GM10248 (cell line): ENCODE data around the gene VSTM2B.

Experiments used
- CTCF ChIA-PET: fragments of 300-600 bp; sonication (Branson Sonifier 250); formaldehyde crosslinking; extraction: SDS; loops from one replicate; lab custom pipeline; 2021; ENCODE audit warnings: antibody characterized with exemption; lab: Yijun Ruan, JAX
- POLR2A ChIA-PET: fragments of 350-650 bp; sonication (Branson Sonifier 250); formaldehyde crosslinking; extraction: SDS; loops from one replicate; lab custom pipeline; 2020; ENCODE audit warnings: antibody characterized with exemption; lab: Yijun Ruan, JAX
- DNase-seq: peaks from one replicate; pipeline ENCODE4 v3.0.0; 2012; ENCODE audit errors: extremely low spot score
- TF ChIP-seq, protein P1 (sequence below): IDR thresholded peaks from 2 replicates; pipeline ENCODE4 v1.5.1; 2012; ENCODE audit warnings: mild to moderate bottlenecking, low read depth; ENCODE audit errors: extremely low read depth, missing control alignments, control extremely low read depth

The VSTM2B gene

DNA sequence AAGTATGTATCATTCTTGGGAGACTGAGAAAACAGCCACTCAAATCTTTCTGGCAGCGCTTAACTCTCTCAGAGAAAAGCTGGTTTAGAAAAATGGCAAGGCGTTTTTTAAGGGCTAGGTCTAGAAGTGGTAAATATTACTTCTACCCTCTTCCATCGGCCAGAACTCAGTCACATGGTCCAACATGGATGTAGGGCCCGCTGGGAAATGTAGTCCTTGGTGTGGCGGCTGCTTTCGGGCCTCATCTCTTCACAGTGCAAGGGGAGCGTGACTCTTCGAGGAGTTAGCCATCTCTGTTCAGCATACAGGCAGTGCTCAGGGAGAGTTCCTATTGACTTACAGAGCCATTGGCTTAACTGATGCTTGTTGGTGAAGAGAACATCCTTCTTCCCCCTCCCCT lies 6.3 kb downstream of the VSTM2B start:
- TF ChIP-seq, protein P1, sequence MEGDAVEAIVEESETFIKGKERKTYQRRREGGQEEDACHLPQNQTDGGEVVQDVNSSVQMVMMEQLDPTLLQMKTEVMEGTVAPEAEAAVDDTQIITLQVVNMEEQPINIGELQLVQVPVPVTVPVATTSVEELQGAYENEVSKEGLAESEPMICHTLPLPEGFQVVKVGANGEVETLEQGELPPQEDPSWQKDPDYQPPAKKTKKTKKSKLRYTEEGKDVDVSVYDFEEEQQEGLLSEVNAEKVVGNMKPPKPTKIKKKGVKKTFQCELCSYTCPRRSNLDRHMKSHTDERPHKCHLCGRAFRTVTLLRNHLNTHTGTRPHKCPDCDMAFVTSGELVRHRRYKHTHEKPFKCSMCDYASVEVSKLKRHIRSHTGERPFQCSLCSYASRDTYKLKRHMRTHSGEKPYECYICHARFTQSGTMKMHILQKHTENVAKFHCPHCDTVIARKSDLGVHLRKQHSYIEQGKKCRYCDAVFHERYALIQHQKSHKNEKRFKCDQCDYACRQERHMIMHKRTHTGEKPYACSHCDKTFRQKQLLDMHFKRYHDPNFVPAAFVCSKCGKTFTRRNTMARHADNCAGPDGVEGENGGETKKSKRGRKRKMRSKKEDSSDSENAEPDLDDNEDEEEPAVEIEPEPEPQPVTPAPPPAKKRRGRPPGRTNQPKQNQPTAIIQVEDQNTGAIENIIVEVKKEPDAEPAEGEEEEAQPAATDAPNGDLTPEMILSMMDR: no peak
- DNase-seq: no peak
- ChIA-PET CTCF (no interaction called here), POLR2A (no interaction called here)

DNA sequence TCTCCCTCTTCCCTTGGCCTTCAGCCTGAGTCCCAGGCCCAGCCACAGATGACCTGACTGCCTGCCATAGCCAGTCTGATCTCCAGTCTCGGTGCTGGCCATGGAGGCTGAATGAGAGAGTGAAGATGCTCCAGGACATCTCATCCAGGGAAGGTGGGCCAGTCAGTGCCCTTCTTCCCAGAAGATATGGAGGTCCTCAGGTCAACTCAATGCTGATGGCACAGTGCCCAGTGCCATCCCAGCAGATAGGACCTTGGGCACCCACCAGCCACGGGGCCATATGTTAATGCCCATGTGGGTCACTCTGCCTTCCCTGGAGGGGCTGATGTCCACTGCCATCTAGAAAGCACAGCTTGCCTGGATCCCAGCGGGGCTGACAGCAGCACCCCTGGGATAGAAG lies 7.2 kb downstream of the VSTM2B start:
- no peak for DNase-seq
- ChIA-PET POLR2A (no interaction called here), CTCF (no interaction called here)
- TF ChIP-seq, protein P1: no peak

DNA sequence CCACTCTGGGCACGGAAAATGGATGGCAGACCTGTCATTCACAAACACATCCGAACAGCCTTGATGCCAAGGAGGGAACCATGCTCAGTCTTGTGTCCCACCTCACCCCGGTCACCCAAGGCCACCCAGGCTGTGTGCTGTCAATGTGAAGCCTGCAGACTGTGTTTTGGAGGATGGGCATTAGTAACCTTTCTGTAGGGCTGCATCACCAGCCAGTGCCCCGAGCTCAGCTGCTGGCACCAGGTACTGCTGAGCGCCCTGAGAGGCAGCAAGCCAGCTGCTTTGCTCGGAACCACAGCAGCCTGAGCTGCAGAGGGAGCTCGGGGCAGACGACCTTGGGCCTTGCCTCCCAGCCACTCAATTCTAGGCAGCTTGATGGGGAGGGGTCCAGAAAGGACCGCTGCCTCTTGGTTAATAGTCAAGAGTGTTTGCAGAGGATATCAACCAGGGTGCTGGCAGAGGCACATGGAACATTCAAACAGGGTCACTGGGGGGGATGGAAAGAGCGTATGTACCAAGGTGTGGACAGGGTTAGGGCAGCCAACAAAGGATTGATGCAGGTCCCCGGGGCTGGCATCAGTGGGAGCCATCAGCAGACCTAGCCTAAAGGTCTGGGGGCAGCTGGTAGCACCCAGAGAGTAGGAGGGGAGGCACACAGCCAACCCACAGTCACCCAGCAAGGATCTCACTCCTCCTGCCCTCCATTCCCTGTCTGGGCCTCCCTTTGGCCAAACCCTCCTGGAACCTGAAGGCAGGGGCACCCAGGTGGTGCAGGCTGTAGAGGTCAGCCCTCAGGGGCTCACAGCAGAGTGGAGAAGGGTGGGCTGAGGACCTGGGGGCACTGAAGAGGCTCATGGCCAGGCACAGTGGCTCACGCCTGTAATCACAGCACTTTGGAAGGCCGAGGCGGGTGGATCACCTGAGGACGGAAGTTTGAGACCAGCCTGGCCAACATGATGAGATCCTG lies 8.1 kb downstream of the VSTM2B start:
- ChIA-PET CTCF (no interaction called here), POLR2A (no interaction called here)
- DNase-seq: no peak
- TF ChIP-seq, protein P1: no peak

DNA sequence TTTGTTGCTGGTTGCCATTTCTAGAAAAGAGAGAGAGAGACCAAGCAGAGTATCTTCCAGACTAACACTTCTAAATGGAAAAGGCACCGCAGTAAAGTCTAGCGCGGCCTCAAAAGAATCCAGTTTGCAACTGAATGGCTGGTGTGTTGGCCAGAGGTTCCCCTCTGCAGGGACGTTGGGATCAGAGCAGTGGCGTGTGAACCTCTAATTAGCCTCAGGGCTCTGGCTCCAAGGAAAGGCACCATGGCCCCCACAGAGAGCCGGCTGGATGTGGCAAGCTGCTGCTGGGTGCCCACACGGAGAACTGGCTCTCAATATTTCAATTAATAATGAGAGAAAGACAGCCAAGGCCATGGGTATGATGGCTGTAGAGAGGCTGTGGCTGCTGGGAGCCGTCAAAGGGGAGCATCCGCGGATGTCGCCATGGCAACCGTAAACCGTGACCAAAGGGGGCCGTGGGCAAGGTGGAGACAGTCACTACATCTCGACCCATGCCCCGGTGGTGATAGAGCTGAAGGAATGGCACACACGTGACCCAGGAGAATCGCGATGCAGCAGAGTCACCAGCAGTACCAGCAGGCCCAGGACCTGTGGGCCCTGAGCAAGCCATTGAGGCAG lies 9.5 kb downstream of the VSTM2B start:
- CTCF ChIA-PET: interaction anchor here (0.8 kb wide), 1 partner anchor 15 kb away, joined by 3 read pairs; no protein-coding TSS in a partner anchor
- TF ChIP-seq, protein P1: no peak
- no peak for DNase-seq
- POLR2A ChIA-PET: no interaction called here

DNA sequence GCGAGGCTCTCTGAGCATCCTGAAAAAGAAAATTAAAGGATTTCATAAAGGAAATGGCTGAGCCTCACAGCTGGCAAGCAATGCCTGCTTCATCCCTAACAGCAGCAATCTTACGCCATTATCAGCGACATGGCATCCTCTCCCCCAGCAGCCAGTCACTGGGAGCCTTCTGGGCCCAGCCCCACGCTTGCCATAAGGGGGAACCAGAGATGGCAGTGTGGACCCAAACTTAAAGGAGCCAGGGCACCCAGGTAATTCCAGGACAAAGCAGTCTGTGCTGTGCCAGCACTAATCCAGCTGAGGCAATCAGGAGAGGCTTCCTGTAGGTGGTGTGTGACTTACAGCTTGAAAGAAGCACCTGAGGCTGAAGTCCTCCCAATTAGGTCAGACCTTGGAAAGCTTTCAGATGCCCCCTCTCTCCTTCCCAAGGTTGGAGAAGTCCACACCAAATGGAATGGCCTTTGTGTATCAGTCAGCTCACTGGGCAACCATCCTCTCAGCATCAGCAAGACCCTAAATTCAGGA lies 10.3 kb downstream of the VSTM2B start:
- ChIA-PET POLR2A (no interaction called here), CTCF (interaction anchor here (1.3 kb wide), 1 partner anchor 13 kb away, joined by 3 read pairs; no protein-coding TSS in a partner anchor)
- no peak for DNase-seq
- TF ChIP-seq, protein P1: no peak

DNA sequence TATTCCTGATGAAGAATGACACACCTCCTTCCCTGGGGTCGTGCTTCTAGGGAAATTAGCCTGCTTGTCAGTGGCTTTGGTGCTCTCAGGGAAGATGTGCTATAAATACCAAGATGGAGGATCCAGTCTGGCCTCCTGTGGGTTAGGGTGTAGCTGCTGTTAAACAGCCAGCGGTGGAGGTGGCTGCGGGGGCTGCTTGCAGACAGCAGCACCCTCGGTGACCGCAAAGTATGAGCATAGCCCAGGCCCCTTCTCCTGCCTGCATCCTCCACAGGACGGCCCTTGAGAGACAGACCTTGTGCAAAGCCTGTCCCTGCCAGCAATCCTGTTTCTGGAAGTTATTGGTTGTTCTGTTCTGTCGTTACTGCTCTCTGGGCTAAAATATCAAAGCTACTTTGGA lies 11.4 kb downstream of the VSTM2B start:
- ChIA-PET CTCF (interaction anchor here (1.3 kb wide), 1 partner anchor 14 kb away, joined by 3 read pairs; no protein-coding TSS in a partner anchor), POLR2A (no interaction called here)
- TF ChIP-seq, protein P1: no peak
- no peak for DNase-seq
